HG03354 (cell line): ENCODE results near the gene MYBPC3.

Experiments used
- ATAC-seq: cut with Tn5 transposase; IDR thresholded peaks from one replicate; pipeline ENCODE4 v1.9.1; 2021; ENCODE audit warnings: mild to moderate bottlenecking; ENCODE audit not compliant: unreplicated experiment, poor library complexity, severe bottlenecking

The MYBPC3 gene

GRCh38 chr11:47352556-47352955 is at the start of gene MYBPC3:
Gene MYBPC3 (minus strand): TSS chr11:47352702. CDS start chr11:47352647, 55 bp downstream.
- no peak for ATAC-seq

- peak; percentile 79 for ATAC-seq
Measured at GRCh38 chr11:47400768-47401279, 48.3 kb upstream of the MYBPC3 start.

GRCh38 chr11:47399860-47400767 is 47.6 kb upstream of the MYBPC3 start:
- ATAC-seq: peak; percentile 66

DNA sequence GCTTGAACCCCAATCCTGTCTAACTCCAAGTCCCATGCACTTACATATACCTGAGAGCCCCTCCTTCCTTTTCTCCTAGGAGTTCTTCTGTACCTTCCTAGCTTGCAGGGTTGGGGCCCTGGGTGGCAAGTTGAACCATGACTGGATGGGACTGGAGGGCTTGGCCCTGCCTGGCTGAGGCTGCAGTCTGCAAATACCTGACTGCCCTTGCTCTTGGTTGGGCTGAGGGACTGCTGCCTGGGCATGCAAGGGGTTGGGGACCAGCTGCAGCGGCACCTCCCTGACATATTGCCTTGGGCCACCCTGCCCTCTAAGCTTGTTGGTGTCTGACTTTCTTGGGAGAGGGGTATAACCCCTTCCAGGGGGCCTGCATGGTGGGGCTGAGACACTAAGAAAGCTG is 46.0 kb upstream of the MYBPC3 start:
- no peak for ATAC-seq

- ATAC-seq: no peak
Measured at GRCh38 chr11:47398011-47398410, 45.5 kb upstream of the MYBPC3 start.

DNA sequence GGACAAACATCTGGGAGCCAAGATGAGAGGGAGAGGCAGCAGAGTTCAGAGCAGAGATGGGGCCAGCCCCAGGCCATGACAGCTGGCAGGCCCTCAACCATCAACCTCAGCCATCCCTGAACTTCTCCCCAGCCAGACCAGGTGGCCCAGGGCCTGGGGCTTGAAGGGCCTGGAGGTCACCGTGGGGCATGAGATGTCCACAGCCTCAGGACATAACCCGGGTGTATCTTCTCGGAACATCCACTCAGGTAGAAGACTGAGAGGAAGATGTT is 43.5 kb upstream of the MYBPC3 start:
- ATAC-seq: no peak

GRCh38 chr11:47395223-47396048 is 42.9 kb upstream of the MYBPC3 start:
- ATAC-seq: no peak

DNA sequence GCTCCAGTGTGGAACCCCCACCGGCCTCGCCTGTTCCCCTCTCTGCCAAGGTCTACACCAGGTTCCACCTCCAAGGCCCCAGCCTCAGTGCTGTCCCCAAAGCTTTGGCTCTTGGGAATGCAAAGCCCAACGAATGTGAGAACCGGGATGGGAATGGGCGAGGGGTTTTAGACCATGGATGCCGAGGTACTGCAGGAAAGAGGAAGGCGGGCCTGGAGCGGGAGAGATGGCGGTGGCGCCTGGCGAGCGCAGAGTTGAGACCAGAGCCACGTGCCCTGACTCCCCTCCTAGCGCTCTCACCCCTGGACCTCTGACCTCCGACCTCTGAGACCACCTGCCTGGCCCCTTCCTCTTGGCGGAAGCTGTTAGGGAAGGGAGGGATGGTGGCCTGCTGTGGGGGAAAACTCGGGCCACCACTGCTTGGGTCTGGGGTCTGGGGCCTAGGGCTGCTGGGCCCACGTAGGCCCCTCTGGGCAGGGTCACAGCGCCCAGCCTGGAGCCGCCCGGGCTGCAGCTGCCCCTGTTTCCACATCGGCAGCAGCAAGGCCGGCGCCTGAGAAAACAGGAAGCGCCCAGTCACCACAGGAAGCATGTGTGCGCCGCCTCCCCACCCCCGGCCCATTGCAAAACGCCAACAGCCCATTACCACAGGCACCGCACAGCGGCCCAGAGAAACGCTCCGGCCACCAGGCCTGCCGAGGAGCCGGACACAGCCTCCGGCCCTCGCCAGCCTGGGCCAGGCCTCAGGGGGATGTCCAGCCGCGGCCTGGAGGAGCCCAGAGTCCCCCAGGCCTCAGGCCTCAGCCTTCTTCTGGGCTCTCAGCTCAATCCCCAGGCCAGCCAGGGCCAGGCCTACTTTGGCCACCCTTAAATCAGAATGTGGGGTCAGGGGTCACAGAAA is 42.1 kb upstream of the MYBPC3 start:
- peak; percentile 73 for ATAC-seq

- no peak for ATAC-seq
Measured at GRCh38 chr11:47394050-47394321, 41.5 kb upstream of the MYBPC3 start.

GRCh38 chr11:47393163-47394049 is 40.9 kb upstream of the MYBPC3 start:
- no peak for ATAC-seq

GRCh38 chr11:47392546-47393162 is 40.2 kb upstream of the MYBPC3 start:
- ATAC-seq: no peak

DNA sequence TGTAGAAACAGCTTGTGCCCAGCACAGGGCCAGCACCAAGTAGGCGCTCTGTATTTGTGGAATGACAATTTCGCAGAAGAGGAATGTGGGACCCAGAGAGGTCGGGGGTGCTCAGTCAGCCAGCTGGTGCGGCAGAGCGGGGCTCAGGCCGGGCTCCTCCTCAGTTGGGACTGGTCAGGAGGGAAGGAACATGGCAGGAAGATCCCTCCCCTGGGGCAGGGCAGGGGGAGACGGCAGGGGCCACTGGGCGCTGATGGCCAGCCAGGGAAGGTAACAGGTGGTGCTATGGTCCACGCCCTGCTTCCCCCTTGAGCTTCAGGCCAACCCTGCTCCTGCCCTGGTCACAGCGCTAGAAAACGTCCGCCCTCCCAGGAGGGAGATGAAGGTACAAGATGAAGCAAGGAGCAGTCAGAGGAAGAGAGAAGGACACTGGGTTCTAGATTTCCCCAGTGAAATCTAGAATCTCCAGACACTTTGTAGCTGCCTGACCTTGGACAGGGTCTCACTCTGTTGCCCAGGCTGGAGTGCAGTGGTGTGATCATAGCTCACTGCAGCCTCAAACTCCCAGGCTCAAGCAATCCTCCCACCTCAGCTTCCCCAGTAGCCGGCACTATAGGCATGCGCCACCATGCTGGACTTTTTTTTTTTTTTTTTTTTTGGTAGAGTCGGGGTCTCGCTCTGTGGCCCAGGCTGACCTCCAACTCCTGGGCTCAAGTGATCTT is 39.4 kb upstream of the MYBPC3 start:
- ATAC-seq: no peak

GRCh38 chr11:47391077-47391583 is 38.6 kb upstream of the MYBPC3 start:
- ATAC-seq: no peak

GRCh38 chr11:47390422-47390760 is 37.9 kb upstream of the MYBPC3 start:
- no peak for ATAC-seq

- ATAC-seq: no peak
Measured at GRCh38 chr11:47389577-47390421, 37.3 kb upstream of the MYBPC3 start.

DNA sequence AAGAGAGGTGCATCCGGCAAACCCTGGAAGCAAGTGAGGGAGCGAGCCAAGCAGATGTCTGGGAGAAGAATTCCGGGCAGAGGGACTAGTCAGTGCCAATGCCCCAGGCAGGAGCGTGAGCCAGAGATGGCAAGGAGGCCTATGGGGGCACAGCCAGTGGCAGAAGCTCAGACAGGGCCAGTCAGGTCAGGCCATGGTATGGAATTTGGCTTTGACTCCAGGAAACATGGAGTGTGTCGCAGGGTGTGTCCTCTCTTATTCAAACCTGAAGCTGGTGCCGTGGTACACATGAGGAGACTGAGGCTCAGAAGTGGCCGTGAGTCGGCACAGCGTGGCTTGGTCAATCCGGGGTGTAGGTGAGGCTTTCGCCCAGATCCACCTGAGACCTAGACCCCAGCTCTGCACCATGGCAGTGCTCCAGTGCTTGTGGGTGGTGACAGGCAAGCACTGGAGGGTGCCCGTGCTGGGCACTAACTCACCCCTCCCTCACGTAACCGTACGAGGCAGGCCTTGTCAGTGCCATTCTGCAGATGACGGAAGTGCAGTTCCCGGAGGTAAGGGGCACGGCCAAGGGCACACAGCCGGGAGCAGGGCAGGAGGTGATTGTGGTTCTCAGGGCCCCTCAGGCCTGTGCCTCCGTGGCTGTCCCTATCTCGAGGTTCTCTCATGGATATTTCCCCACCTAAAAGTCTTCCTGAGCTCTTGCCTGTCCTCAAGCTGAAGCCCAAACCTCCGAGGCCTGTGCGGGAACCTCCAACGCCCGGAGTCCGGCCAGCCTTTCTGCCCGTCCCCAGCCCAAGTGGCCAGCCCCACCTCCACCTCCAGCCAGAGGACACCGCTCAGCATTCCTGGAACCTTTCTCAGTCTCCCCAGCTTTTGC is 36.4 kb upstream of the MYBPC3 start:
- ATAC-seq: no peak
